ENCODE measurements around the gene B4GALNT2. TPM values are rescaled to one million over a fixed set of nuclear protein-coding genes. Genes with fewer than 3 reads are reported as not detected.
"Not testable (repeated sequence)": the region's sequence is repeated elsewhere in the genome, so short reads cannot be mapped to it uniquely, and the experiment has no call there.

Gene B4GALNT2
- total and polyA plus RNA-seq, 2 of the 8 experiments (the other 6 are each of a cell fraction or from before 2014, with no cell fraction given) = not detected

GRCh38 chr17:49132699-49133364 is at the start of gene B4GALNT2 (continued):
- peak; percentile 90 for TF ChIP-seq EZH2 (IDR thresholded peaks at IDR 0.05; ENCODE audit: low read depth, low read length, severe bottlenecking)

GRCh38 chr17:49085046-49085445 is 47.5 kb upstream of the B4GALNT2 start:
- H4K5ac ChIP-seq (ENCODE audit: insufficient read length, low read depth, low read length); H4K91ac ChIP-seq (replicated peaks; ENCODE audit: insufficient read length, low read length); H3K79me1 ChIP-seq (ENCODE audit: low read depth, low read length); DNase-seq (ENCODE audit: low read depth in 1 of 2, low spot score in 2 of 2); H2BK15ac ChIP-seq (ENCODE audit: low read length); CTCF ChIA-PET (ENCODE audit: partially characterized antibody); H2AFZ ChIP-seq (ENCODE audit: low read length); FAIRE-seq; H3K9me3 ChIP-seq (ENCODE audit: insufficient read depth in 2 of 2, low read depth in 1 of 2, low read length in 1 of 2); H3K23ac ChIP-seq (ENCODE audit: insufficient read length); H2AK5ac ChIP-seq (ENCODE audit: low read depth, low read length); H3K14ac ChIP-seq (ENCODE audit: insufficient read length); H2BK20ac ChIP-seq (ENCODE audit: low read length); H3K9ac ChIP-seq (replicated peaks in 1 of 4; ENCODE audit: extremely low read depth in 1 of 4, low read depth in 3 of 4, low read length in 3 of 4); H3K36me3 ChIP-seq (ENCODE audit: control insufficient read depth in 2 of 4, insufficient read depth in 4 of 4, low read length in 3 of 4); H4K8ac ChIP-seq (ENCODE audit: extremely low read depth, insufficient read depth, low read length); H3K4ac ChIP-seq (replicated peaks; ENCODE audit: insufficient read length, low read depth, low read length); H3K27ac ChIP-seq (ENCODE audit: low read depth, low read length); H3K79me2 ChIP-seq (ENCODE audit: control insufficient read depth in 1 of 2, insufficient read depth in 2 of 2, low read length in 2 of 2); H3K4me2 ChIP-seq (ENCODE audit: insufficient read depth in 1 of 2, low read depth in 2 of 2, low read length in 2 of 2); H2BK5ac ChIP-seq (ENCODE audit: low read depth, low read length); H3K27me3 ChIP-seq (replicated peaks in 1 of 4; ENCODE audit: control insufficient read depth in 3 of 4, extremely low read depth in 1 of 4, insufficient read depth in 3 of 4, low read length in 3 of 4); H3K56ac ChIP-seq (replicated peaks; ENCODE audit: insufficient read length, low read depth, low read length); H2BK120ac ChIP-seq (replicated peaks; ENCODE audit: low read depth, low read length); H2BK12ac ChIP-seq (ENCODE audit: low read depth, low read length); H3K18ac ChIP-seq (ENCODE audit: extremely low read depth, low read length); H3K23me2 ChIP-seq (ENCODE audit: low read depth, low read length); H4K20me1 ChIP-seq (replicated peaks in 1 of 2; ENCODE audit: control insufficient read depth in 1 of 2, insufficient read depth in 2 of 2, low read length in 2 of 2); H3K4me3 ChIP-seq (ENCODE audit: extremely low read depth in 1 of 4, insufficient read depth in 2 of 4, low read depth in 3 of 4, low read length in 4 of 4): not testable (repeated sequence)
- 89% methylated on average over 2 of the region's 2 CpGs; no CpG with 5 or more reads in 1 of the 2 experiments for WGBS, 2 experiments (ENCODE audit: extremely low coverage in 1 of 2, insufficient coverage in 1 of 2, insufficient read length in 1 of 2, insufficient replicate concordance in 2 of 2, low coverage in 1 of 2, low lambda C conversion rate in 2 of 2, missing lambda C conversion rate in 1 of 2)
- POLR2A ChIA-PET (ENCODE audit: partially characterized antibody) = interaction anchor here (1.3 to 1.6 kb wide), 2 partner anchors 26 to 129 kb away, joined by 3 to 9 read pairs; no protein-coding TSS in a partner anchor
- peaks cover 0 to 10% (median under 1%) of the 10 kb centered on the region in 4 experiments; a peak in 4 of 7 replicates for H3K4me1 ChIP-seq (replicated peaks in 1 of 4; ENCODE audit: control insufficient read depth in 3 of 4, insufficient read depth in 4 of 4, low read length in 3 of 4)
